Measurements from ENCODE around the gene LGR5.

Gene LGR5

GRCh38 chr12:71439613-71440344, at the start of gene LGR5:
LGR5 (plus strand) TSS chr12:71439798; CDS start chr12:71440081, 283 bp downstream.
- peak; percentile 16 for DNase-seq (ENCODE audit: low spot score)

- DNase-seq (ENCODE audit: low spot score), result peak; percentile 36
These were observed 47.0 kb upstream of the LGR5 start for GRCh38 chr12:71392521-71393145.

GRCh38 chr12:71393625-71394024, 46.0 kb upstream of the LGR5 start:
- DNase-seq (ENCODE audit: low spot score), result no peak

GRCh38 chr12:71397433-71397954, 42.1 kb upstream of the LGR5 start:
- DNase-seq (ENCODE audit: low spot score), result no peak

GRCh38 chr12:71399197-71399596, 40.4 kb upstream of the LGR5 start:
- no peak for DNase-seq (ENCODE audit: low spot score)

- DNase-seq (ENCODE audit: low spot score), result no peak
These were observed 39.1 kb upstream of the LGR5 start for GRCh38 chr12:71400481-71400880.

GRCh38 chr12:71405884-71406283, 33.7 kb upstream of the LGR5 start:
- DNase-seq (ENCODE audit: low spot score), result no peak

GRCh38 chr12:71407732-71408131, 31.9 kb upstream of the LGR5 start:
- DNase-seq (ENCODE audit: low spot score), result no peak

GRCh38 chr12:71410844-71411243, 28.8 kb upstream of the LGR5 start:
- DNase-seq (ENCODE audit: low spot score), result no peak

GRCh38 chr12:71411635-71412034, 28.0 kb upstream of the LGR5 start:
- no peak for DNase-seq (ENCODE audit: low spot score)

GRCh38 chr12:71415336-71416231, 24.0 kb upstream of the LGR5 start:
- DNase-seq (ENCODE audit: low spot score), result peak; percentile 39

- no peak for DNase-seq (ENCODE audit: low spot score)
These were observed 22.4 kb upstream of the LGR5 start for GRCh38 chr12:71417181-71417580.

- DNase-seq (ENCODE audit: low spot score), result no peak
These were observed 18.7 kb upstream of the LGR5 start for GRCh38 chr12:71420775-71421406.

GRCh38 chr12:71425568-71426299, 13.9 kb upstream of the LGR5 start:
- DNase-seq (ENCODE audit: low spot score), result no peak

GRCh38 chr12:71426300-71427047, 13.1 kb upstream of the LGR5 start:
- DNase-seq (ENCODE audit: low spot score), result no peak

- DNase-seq (ENCODE audit: low spot score), result no peak
These were observed 8.8 kb upstream of the LGR5 start for GRCh38 chr12:71430756-71431155.

GRCh38 chr12:71431991-71432390, 7.6 kb upstream of the LGR5 start:
- DNase-seq (ENCODE audit: low spot score), result no peak

- no peak for DNase-seq (ENCODE audit: low spot score)
These were observed 6.7 kb upstream of the LGR5 start for GRCh38 chr12:71432936-71433335.

- DNase-seq (ENCODE audit: low spot score), result no peak
These were observed 2.9 kb upstream of the LGR5 start for GRCh38 chr12:71436696-71437095.

GRCh38 chr12:71438670-71439361, 782 bp upstream of the LGR5 start:
- DNase-seq (ENCODE audit: low spot score), result no peak

Data from germinal center (tissue), 1 donor.